ENCODE results near the gene WARS2.
A peak's percentile ranks its signal among the peaks of the same experiment; 100 is the strongest.

WARS2 gene

DNA sequence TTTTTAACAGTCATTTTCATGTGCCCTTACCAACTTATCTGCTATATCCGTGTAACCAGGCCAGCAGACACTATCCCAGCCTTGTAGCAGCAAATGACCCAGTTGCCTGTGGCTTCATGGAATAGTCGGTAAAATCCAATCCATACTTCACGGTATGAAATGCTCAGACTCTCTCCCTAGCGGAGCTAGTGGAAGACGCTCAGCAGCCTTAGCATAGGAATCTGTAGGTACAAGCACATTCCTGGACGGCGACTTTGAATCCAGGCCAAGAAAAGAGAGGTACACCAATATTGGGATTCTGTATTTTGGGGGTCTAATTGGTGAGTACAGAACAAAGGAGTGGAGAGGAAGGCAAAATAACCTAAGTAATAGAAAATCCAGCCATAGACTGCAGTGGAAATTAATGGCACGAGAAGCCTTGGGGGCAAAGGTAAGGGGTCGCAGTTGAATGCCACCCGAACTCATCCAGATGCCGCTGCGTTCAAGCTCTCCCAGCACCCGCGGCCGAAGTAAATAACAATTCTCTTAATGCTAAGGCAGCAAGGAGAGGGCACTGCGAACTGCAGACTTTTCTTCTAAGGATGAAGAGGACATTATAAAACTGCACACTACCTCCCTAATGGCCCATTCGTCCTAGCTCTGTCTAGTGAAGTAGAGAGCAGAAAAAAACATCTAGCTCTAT is 134.6 kb downstream of the WARS2 start:
- TF ChIP-seq, protein P1, sequence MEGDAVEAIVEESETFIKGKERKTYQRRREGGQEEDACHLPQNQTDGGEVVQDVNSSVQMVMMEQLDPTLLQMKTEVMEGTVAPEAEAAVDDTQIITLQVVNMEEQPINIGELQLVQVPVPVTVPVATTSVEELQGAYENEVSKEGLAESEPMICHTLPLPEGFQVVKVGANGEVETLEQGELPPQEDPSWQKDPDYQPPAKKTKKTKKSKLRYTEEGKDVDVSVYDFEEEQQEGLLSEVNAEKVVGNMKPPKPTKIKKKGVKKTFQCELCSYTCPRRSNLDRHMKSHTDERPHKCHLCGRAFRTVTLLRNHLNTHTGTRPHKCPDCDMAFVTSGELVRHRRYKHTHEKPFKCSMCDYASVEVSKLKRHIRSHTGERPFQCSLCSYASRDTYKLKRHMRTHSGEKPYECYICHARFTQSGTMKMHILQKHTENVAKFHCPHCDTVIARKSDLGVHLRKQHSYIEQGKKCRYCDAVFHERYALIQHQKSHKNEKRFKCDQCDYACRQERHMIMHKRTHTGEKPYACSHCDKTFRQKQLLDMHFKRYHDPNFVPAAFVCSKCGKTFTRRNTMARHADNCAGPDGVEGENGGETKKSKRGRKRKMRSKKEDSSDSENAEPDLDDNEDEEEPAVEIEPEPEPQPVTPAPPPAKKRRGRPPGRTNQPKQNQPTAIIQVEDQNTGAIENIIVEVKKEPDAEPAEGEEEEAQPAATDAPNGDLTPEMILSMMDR (IDR thresholded peaks at IDR 0.05; ENCODE audit: low read depth, low read length, missing control alignments), result no peak
- DNase-seq (ENCODE audit: low read depth), result no peak
- in situ Hi-C loops (cut with HindIII; ENCODE audit: low sequenced_read_pairs), result no loop called here
- no peak overlapping the region for H3K4me3 ChIP-seq (ENCODE audit: low read depth, low read length)

DNA sequence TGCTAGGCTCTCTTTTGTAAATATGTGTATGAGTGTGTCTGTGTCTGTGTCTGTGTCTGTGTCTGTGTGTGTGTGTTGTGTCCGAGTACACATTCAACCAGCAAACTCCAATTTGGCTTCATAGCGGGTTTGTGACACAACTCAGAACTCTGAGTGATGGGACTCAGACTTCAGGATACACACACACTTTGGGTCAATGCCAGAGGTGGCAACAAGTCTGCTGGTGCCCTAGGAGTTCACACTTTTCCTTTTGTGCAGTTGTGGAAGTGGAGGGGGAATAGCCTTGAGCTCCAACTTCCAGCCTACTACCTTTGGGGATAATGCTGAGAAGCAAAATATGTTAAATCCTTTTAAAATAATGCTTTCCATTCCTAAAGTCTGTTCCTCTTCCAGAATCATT is 135.7 kb downstream of the WARS2 start:
- in situ Hi-C loops (cut with HindIII; ENCODE audit: low sequenced_read_pairs), result no loop called here
- no peak for DNase-seq (ENCODE audit: low read depth)
- no peak overlapping the region for H3K4me3 ChIP-seq (ENCODE audit: low read depth, low read length)
- TF ChIP-seq, protein P1 (IDR thresholded peaks at IDR 0.05; ENCODE audit: low read depth, low read length, missing control alignments), result no peak

DNA sequence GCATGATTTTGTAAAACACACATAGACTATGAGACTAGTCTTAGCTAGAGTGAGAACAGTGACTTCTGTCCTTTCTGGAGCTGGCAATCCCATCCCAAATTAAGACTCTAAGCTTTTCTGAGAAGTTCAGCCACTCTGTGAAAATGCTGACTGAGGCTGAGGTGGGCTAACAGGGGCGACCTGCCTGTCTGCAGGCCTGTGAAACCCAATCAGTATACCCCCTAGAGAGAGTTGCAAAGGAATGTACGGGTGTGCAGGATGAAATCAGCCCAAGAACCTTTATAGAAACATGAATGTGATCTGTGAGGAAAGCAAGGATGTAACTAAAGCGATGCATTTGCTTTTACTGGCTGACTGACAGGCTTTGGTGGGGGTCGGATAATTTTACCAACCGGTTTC is 136.3 kb downstream of the WARS2 start:
- DNase-seq (ENCODE audit: low read depth), result no peak
- no peak overlapping the region for H3K4me3 ChIP-seq (ENCODE audit: low read depth, low read length)
- TF ChIP-seq, protein P1 (IDR thresholded peaks at IDR 0.05; ENCODE audit: low read depth, low read length, missing control alignments), result no peak
- in situ Hi-C loops (cut with HindIII; ENCODE audit: low sequenced_read_pairs), result no loop called here

DNA sequence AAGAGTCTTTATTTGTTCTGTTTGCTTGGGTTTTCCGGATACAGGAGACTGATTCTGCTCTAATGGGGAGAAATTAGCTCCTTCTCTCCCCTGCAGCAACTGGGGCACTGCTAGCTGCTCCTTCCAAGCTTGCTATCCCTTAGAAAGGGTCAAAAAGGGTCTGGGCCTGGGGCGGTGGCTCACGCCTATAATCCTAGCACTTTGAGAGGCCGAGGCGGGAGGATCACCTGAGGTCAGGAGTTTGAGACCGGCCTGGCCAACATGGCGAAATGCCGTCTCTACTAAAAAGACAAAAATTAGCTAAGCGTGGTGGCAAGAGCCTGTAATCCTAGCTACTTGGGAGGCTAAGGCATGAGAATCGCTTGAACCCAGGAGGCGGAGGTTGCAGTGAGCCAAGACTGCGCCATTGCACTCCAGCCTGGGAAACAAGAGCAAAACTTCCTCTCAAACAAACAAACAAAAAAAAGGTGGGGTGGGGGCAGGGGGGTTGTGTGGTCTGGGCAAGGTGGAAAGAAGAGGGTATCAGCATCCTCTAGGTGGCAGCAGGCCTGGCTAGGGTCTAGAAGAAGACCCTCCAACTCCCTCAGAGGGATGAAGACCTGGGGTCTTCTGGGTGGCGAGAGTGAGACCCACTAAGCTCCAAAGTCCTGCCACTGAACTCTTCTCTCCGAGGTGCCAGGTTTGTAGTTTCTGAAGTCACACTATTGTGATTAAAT is 136.9 kb downstream of the WARS2 start:
- in situ Hi-C loops (cut with HindIII; ENCODE audit: low sequenced_read_pairs), result no loop called here
- no peak for DNase-seq (ENCODE audit: low read depth)
- no peak overlapping the region for H3K4me3 ChIP-seq (ENCODE audit: low read depth, low read length)
- TF ChIP-seq, protein P1 (IDR thresholded peaks at IDR 0.05; ENCODE audit: low read depth, low read length, missing control alignments), result no peak

DNA sequence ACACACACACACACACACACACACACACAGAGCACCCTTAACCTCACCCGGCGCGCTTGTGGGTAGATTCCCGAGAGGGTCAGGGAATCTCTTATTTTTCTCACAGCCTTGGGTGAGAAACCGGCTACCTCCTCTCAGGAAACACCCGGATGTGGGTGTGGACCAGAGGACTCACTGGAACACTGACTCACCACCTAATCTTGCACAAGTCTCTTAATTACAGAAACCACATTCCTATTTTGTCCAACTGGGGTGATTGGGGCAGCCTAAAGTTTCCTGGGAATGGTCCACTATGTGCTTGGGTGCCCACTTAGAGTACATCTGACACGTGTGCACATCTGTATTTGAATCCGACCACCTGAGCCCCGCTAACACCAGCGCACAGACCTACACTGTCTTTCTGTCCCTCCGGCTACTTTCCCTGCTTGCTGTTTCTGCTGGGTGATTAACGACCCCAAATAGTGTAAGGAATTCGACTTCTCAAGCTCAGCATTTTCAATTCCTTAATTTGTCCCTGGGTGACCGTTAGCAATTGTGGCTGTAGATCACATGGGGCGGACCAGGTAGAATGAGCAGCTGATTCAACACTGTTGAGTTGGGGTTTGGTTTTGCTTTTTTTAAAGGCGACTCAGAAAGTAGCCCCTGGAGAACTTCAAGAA is 138.3 kb downstream of the WARS2 start:
- TF ChIP-seq, protein P1 (IDR thresholded peaks at IDR 0.05; ENCODE audit: low read depth, low read length, missing control alignments), result no peak
- in situ Hi-C loops (cut with HindIII; ENCODE audit: low sequenced_read_pairs), result no loop called here
- peak; percentile 19 for DNase-seq (ENCODE audit: low read depth)
- H3K4me3 ChIP-seq (ENCODE audit: low read depth, low read length), result no peak overlapping the region

DNA sequence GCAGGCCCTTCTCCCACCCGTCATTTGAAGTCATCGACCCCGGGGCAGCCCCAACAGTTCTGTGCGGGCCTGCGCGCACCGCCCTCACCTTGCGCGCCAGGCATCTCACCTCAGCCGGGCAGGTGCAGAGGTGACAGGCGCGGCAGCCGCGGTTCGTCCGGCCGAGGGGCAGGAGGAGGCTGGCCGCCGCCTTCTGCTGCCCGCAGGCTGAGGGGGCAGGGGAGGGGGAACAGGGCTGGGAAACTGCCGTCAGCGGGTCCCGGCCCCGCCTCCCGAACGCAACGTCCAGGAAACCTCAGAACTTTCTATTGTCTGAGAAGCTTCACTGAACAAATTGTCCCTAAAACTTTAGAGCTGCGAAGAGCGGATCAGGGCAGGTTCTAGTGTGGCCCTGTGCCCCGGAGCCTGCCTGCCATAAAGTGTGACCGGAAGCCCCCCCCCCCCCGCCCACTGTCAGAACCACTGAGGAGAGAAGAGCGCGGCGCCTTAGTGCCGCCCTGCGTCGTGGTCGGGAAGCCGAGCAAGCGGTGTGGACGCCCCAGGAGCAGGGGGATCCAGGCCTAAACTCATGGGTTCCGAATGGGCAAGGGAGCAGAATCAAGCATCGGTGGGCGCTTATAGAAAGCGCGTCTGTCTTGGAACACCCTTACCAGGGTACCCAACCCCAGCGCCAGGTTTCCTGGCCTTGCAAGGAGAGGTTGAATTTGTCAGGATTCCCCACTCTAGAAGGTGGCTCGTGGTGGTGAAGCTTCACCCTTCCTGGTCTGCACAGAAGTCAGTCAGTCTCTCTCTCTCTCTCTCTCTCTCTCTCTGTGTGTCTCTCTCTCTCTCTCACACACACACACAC is 139.0 kb downstream of the WARS2 start:
- no peak overlapping the region for H3K4me3 ChIP-seq (ENCODE audit: low read depth, low read length)
- in situ Hi-C loops (cut with HindIII; ENCODE audit: low sequenced_read_pairs), result no loop called here
- TF ChIP-seq, protein P1 (IDR thresholded peaks at IDR 0.05; ENCODE audit: low read depth, low read length, missing control alignments), result no peak
- no peak for DNase-seq (ENCODE audit: low read depth)
